ENCODE results near the gene TNFRSF19. TPM values are rescaled to one million over a fixed set of nuclear protein-coding genes. Genes with fewer than 3 reads are reported as not detected.

Gene TNFRSF19
- total and polyA plus RNA-seq, 3 experiments from 2014 or later = not detected

- no peaks in the 10 kb centered on the region for H3K36me3 ChIP-seq (ENCODE audit: insufficient read depth, low read length)
- H3K9me3 ChIP-seq (ENCODE audit: low read length) = no peaks in the 10 kb centered on the region
- Mint-ChIP-seq H3K9me3 (no peaks in the 10 kb centered on the region), H3K36me3 (peaks cover 0 to 1% (median 0%) of the 10 kb centered on the region in 3 donors), H3K4me1 (no peaks in the 10 kb centered on the region), H3K27ac (no peak overlapping the region), H3K4me3 (no peak overlapping the region), H3K27me3 (peaks cover 9 to 38% of the 10 kb centered on the region in 2 donors)
- no peaks in the 10 kb centered on the region for H3K27me3 ChIP-seq (ENCODE audit: insufficient read depth, low read length, poor library complexity, severe bottlenecking)
- H3K4me3 ChIP-seq (ENCODE audit: low read length) = no peak overlapping the region
- CTCF ChIA-PET = no interaction called here
- H3K27ac ChIP-seq (ENCODE audit: low read depth, low read length) = no peak overlapping the region
- DNase-seq = no peak
- POLR2A ChIA-PET = no interaction called here
- no peaks in the 10 kb centered on the region for H3K4me1 ChIP-seq (ENCODE audit: insufficient read depth, low read length)
Measured at GRCh38 chr13:23629566-23630272, 59.5 kb downstream of the TNFRSF19 start.

- H3K4me3 ChIP-seq (ENCODE audit: low read length) = no peak overlapping the region
- CTCF ChIA-PET = no interaction called here
Measured at GRCh38 chr13:23630349-23631093, 60.3 kb downstream of the TNFRSF19 start.

GRCh38 chr13:23631311-23632047, 61.3 kb downstream of the TNFRSF19 start:
- Histone ChIP-seq H3K4me3 (ENCODE audit: low read length) (no peak overlapping the region), H3K27me3 (ENCODE audit: insufficient read depth, low read length, poor library complexity, severe bottlenecking) (no peaks in the 10 kb centered on the region), H3K36me3 (ENCODE audit: insufficient read depth, low read length) (no peaks in the 10 kb centered on the region), H3K27ac (ENCODE audit: low read depth, low read length) (no peak overlapping the region), H3K9me3 (ENCODE audit: low read length) (no peaks in the 10 kb centered on the region), H3K4me1 (ENCODE audit: insufficient read depth, low read length) (no peaks in the 10 kb centered on the region)
- peak overlapping the region in 1 of 8 donors; percentile 61 for H3K27ac Mint-ChIP-seq
- no peak for DNase-seq
- peaks cover 0 to 1% (median 0%) of the 10 kb centered on the region in 3 donors for H3K36me3 Mint-ChIP-seq
- CTCF ChIA-PET = no interaction called here
- no peak overlapping the region for H3K4me3 Mint-ChIP-seq
- POLR2A ChIA-PET = no interaction called here
- no peaks in the 10 kb centered on the region for H3K4me1 Mint-ChIP-seq
- peaks cover 11 to 34% of the 10 kb centered on the region in 2 donors for H3K27me3 Mint-ChIP-seq
- no peaks in the 10 kb centered on the region for H3K9me3 Mint-ChIP-seq

More at GRCh38 chr13:23630349-23631093, 60.3 kb downstream of the TNFRSF19 start:
- Histone ChIP-seq H3K4me1 (ENCODE audit: insufficient read depth, low read length) (no peaks in the 10 kb centered on the region), H3K27me3 (ENCODE audit: insufficient read depth, low read length, poor library complexity, severe bottlenecking) (no peaks in the 10 kb centered on the region), H3K36me3 (ENCODE audit: insufficient read depth, low read length) (no peaks in the 10 kb centered on the region), H3K27ac (ENCODE audit: low read depth, low read length) (no peak overlapping the region), H3K9me3 (ENCODE audit: low read length) (no peaks in the 10 kb centered on the region)
- peaks cover 0 to 1% (median 0%) of the 10 kb centered on the region in 3 donors for H3K36me3 Mint-ChIP-seq
- no peaks in the 10 kb centered on the region for H3K9me3 Mint-ChIP-seq
- H3K27ac Mint-ChIP-seq = peak overlapping the region in 1 of 8 donors; percentile 50
- no peak overlapping the region for H3K4me3 Mint-ChIP-seq
- peaks cover 9 to 38% of the 10 kb centered on the region in 2 donors for H3K27me3 Mint-ChIP-seq
- POLR2A ChIA-PET = no interaction called here
- DNase-seq = no peak
- H3K4me1 Mint-ChIP-seq = no peaks in the 10 kb centered on the region

- H3K9me3 Mint-ChIP-seq = no peaks in the 10 kb centered on the region
- Histone ChIP-seq H3K27me3 (ENCODE audit: insufficient read depth, low read length, poor library complexity, severe bottlenecking) (no peaks in the 10 kb centered on the region), H3K36me3 (ENCODE audit: insufficient read depth, low read length) (no peaks in the 10 kb centered on the region), H3K9me3 (ENCODE audit: low read length) (no peaks in the 10 kb centered on the region), H3K4me1 (ENCODE audit: insufficient read depth, low read length) (no peaks in the 10 kb centered on the region), H3K4me3 (ENCODE audit: low read length) (no peak overlapping the region), H3K27ac (ENCODE audit: low read depth, low read length) (no peak overlapping the region)
- H3K4me3 Mint-ChIP-seq = no peak overlapping the region
- H3K36me3 Mint-ChIP-seq = peaks cover 0 to 1% (median 0%) of the 10 kb centered on the region in 3 donors
- DNase-seq = no peak
- H3K4me1 Mint-ChIP-seq = no peaks in the 10 kb centered on the region
- ChIA-PET CTCF (no interaction called here), POLR2A (no interaction called here)
- H3K27me3 Mint-ChIP-seq = peaks cover 6 to 30% of the 10 kb centered on the region in 2 donors
- H3K27ac Mint-ChIP-seq = peak overlapping the region in 1 of 8 donors; percentile 61
Measured at GRCh38 chr13:23632048-23632582, 61.9 kb downstream of the TNFRSF19 start.

GRCh38 chr13:23632741-23633140, 62.5 kb downstream of the TNFRSF19 start:
- H3K9me3 ChIP-seq (ENCODE audit: low read length) = no peaks in the 10 kb centered on the region
- no peaks in the 10 kb centered on the region for H3K27me3 ChIP-seq (ENCODE audit: insufficient read depth, low read length, poor library complexity, severe bottlenecking)
- ChIA-PET POLR2A (no interaction called here), CTCF (no interaction called here)
- DNase-seq = no peak
- no peak overlapping the region for H3K4me3 ChIP-seq (ENCODE audit: low read length)
- Mint-ChIP-seq H3K27me3 (peaks cover 3 to 23% of the 10 kb centered on the region in 2 donors), H3K9me3 (no peaks in the 10 kb centered on the region), H3K4me3 (no peak overlapping the region), H3K36me3 (no peaks in the 10 kb centered on the region), H3K27ac (no peak overlapping the region), H3K4me1 (no peaks in the 10 kb centered on the region)
- no peaks in the 10 kb centered on the region for H3K36me3 ChIP-seq (ENCODE audit: insufficient read depth, low read length)
- no peak overlapping the region for H3K27ac ChIP-seq (ENCODE audit: low read depth, low read length)
- no peaks in the 10 kb centered on the region for H3K4me1 ChIP-seq (ENCODE audit: insufficient read depth, low read length)

GRCh38 chr13:23634897-23635296, 64.7 kb downstream of the TNFRSF19 start:
- POLR2A ChIA-PET = no interaction called here
- CTCF ChIA-PET = no interaction called here
- no peak overlapping the region for H3K27ac Mint-ChIP-seq
- Histone ChIP-seq H3K4me3 (ENCODE audit: low read length) (no peak overlapping the region), H3K36me3 (ENCODE audit: insufficient read depth, low read length) (no peaks in the 10 kb centered on the region), H3K4me1 (ENCODE audit: insufficient read depth, low read length) (no peaks in the 10 kb centered on the region), H3K27me3 (ENCODE audit: insufficient read depth, low read length, poor library complexity, severe bottlenecking) (no peaks in the 10 kb centered on the region), H3K9me3 (ENCODE audit: low read length) (no peaks in the 10 kb centered on the region), H3K27ac (ENCODE audit: low read depth, low read length) (no peak overlapping the region)
- H3K27me3 Mint-ChIP-seq = peaks cover 3 to 12% of the 10 kb centered on the region in 2 donors
- no peak for DNase-seq
- no peaks in the 10 kb centered on the region for H3K4me1 Mint-ChIP-seq
- H3K4me3 Mint-ChIP-seq = no peak overlapping the region
- H3K9me3 Mint-ChIP-seq = peaks cover 0 to 2% (median 0%) of the 10 kb centered on the region in 5 donors
- no peaks in the 10 kb centered on the region for H3K36me3 Mint-ChIP-seq

- no peaks in the 10 kb centered on the region for H3K27me3 ChIP-seq (ENCODE audit: insufficient read depth, low read length, poor library complexity, severe bottlenecking)
- POLR2A ChIA-PET = no interaction called here
- H3K36me3 ChIP-seq (ENCODE audit: insufficient read depth, low read length) = no peaks in the 10 kb centered on the region
- peak overlapping the region in 1 of 8 donors; percentile 62 for H3K27ac Mint-ChIP-seq
- H3K9me3 Mint-ChIP-seq = peaks cover 0 to 2% (median 0%) of the 10 kb centered on the region in 5 donors
- peaks cover 1 to 4% of the 10 kb centered on the region in 2 donors for H3K27me3 Mint-ChIP-seq
- H3K4me1 Mint-ChIP-seq = no peaks in the 10 kb centered on the region
- H3K4me3 ChIP-seq (ENCODE audit: low read length) = no peak overlapping the region
- H3K27ac ChIP-seq (ENCODE audit: low read depth, low read length) = no peak overlapping the region
- DNase-seq = no peak
- no peaks in the 10 kb centered on the region for H3K9me3 ChIP-seq (ENCODE audit: low read length)
- H3K4me3 Mint-ChIP-seq = no peak overlapping the region
- H3K36me3 Mint-ChIP-seq = no peaks in the 10 kb centered on the region
- CTCF ChIA-PET = no interaction called here
- no peaks in the 10 kb centered on the region for H3K4me1 ChIP-seq (ENCODE audit: insufficient read depth, low read length)
Measured at GRCh38 chr13:23636360-23636759, 66.1 kb downstream of the TNFRSF19 start.

GRCh38 chr13:23637829-23638228, 67.6 kb downstream of the TNFRSF19 start:
- Mint-ChIP-seq H3K27me3 (peaks cover 0 to 1% of the 10 kb centered on the region in 2 donors), H3K36me3 (no peaks in the 10 kb centered on the region), H3K4me3 (no peak overlapping the region), H3K27ac (no peak overlapping the region), H3K4me1 (no peaks in the 10 kb centered on the region), H3K9me3 (peaks cover 0 to 2% (median 0%) of the 10 kb centered on the region in 5 donors)
- no peaks in the 10 kb centered on the region for H3K4me1 ChIP-seq (ENCODE audit: insufficient read depth, low read length)
- ChIA-PET CTCF (no interaction called here), POLR2A (no interaction called here)
- no peaks in the 10 kb centered on the region for H3K27me3 ChIP-seq (ENCODE audit: insufficient read depth, low read length, poor library complexity, severe bottlenecking)
- no peaks in the 10 kb centered on the region for H3K36me3 ChIP-seq (ENCODE audit: insufficient read depth, low read length)
- H3K9me3 ChIP-seq (ENCODE audit: low read length) = no peaks in the 10 kb centered on the region
- H3K4me3 ChIP-seq (ENCODE audit: low read length) = no peak overlapping the region
- no peak overlapping the region for H3K27ac ChIP-seq (ENCODE audit: low read depth, low read length)
- no peak for DNase-seq

Measured in CD8-positive, alpha-beta memory T cell (primary cell).